HG02759 (cell line): ENCODE measurements around the gene SLC25A36.

ENCODE experiments used
- ATAC-seq: cut with Tn5 transposase; IDR thresholded peaks from one replicate; pipeline ENCODE4 v1.9.1; 2021; ENCODE audit warnings: mild to moderate bottlenecking, moderate library complexity; ENCODE audit not compliant: unreplicated experiment

The SLC25A36 gene, protein sequence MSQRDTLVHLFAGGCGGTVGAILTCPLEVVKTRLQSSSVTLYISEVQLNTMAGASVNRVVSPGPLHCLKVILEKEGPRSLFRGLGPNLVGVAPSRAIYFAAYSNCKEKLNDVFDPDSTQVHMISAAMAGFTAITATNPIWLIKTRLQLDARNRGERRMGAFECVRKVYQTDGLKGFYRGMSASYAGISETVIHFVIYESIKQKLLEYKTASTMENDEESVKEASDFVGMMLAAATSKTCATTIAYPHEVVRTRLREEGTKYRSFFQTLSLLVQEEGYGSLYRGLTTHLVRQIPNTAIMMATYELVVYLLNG

DNA sequence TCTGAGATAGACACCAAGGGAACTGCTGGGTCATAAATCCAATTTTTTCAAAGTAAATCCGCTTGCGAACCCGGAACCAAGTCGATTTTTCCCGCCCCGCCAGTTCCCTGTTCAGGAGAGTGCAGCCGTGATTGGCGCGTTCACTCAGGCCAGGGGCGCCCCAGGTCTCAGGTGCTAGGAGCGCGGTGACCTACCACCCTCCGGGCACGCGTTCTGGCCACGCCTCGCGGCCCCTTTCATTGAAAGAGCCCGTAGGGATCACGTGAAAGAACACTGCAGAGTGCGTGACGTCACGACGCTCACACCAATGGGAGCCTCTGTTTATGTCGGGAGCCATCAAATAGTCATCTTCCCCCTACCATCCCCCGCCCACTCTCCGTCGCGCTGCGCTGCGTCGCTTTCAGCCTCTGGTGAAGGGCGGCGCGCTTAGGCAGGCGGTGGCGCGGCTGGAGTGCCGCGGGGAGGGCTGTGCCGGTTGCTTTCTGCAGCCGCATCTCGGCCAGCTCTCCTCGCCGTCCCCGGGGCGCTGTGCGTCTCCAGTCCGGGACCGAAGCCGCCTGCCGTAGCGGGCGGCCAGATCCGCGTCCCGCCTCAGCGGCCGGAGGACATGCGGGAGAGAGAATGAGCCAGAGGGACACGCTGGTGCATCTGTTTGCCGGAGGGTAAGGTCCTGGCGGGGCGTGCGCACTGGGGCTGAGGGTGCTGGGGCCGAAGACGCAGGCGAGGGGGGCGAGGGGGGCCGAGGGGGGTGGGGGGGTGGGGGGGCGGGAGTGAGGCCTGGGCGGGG is at the start of gene SLC25A36:
Gene SLC25A36 (plus strand): TSS at position 403 of the 787 bp plus-strand sequence. CDS start 219 bp downstream, at position 622.
- ATAC-seq, result peak; percentile 97

DNA sequence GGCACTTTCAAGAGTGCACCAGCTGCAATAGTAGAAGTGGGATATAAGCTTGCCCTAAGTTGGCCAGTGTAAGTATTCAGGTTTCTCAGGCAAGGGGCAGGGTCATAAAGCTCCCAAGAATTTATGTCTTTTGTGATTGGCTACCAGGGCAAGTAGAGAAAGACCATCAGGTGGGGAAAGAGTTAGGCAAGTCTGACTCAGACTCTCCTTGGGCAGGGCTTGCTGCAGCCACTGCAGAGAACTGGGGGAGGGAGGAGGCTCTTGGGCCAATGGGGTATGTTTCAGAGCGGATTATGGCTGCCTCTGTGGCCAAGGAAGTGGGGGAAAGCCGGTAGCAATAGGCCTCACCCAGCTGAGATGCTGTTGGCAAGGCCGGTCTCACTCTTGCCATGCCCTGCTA is 44.6 kb upstream of the SLC25A36 start:
- no peak for ATAC-seq

DNA sequence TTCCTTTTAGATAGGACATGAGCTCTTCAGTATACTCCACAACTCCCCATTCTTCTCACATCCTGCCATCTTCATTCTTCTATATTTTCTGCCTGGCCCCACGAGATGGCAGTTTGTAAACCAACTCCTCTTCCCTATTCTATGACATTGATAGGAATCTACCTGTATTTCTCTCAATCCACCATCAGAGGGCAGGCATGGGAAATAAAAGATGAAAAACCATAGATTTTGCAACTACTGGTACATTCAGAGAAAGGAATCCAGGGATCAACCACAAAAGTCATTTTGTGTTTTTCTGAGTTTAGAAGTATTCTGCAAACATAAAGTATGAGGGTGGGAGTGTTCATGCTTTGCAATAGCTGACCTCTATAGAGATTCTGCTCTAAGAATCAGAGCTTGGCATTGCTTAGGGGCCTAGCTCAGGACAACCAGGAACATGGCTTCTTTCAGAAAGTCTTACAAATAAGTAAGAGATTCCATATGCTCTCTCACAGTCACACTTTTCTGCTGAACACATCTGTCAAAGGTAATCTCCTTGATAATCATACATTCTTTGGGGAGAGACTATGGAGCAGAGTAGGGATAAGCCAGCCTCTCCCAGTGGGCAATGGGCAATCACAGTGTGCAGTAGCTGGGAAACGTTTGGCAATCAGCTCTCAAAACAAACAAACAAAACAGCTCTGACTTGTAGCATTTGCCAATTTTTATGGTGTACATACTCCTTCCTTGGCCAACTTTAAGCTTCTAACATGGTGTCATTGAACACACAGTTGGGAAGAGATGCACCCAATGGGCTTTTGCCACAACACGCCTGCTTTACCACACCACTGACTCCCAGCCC is 43.1 kb upstream of the SLC25A36 start:
- ATAC-seq, result peak; percentile 52

DNA sequence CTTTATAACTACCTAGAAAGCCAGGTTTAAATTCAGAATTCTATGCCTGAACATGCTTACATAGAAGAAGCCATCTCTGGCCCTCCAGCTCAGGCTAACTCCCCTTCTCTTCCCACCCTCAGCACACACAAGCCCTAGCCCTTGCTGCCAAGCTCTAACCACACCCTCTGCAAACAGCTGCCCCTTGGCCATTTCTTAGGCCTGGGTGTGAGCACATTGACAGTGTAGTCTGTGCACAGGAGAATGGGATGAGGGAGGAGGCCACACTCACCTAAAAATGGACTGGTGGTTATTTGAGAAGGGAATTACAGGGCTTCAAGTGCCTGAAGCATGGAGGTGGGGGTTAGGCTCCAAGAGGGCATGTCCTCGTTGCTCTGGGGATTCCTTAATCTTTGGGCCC is 42.3 kb upstream of the SLC25A36 start:
- no peak for ATAC-seq

DNA sequence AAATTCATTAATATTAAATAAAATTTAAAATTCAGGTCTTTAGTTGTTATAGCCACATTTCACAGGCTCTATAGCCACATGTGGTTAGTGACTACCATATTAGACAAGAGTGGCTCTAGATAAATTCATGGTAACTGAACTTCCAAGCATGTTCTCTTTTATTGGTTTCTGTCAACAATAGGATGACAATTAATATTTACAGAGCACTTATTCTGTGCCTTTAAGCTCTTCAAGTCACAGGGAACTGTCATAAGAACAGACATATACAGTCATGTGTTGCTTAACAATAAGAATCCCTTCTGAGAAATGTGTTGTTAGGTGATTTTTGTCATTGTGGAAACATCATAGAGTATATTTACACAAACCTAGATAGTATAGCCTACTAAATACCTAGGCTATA is 38.8 kb upstream of the SLC25A36 start:
- no peak for ATAC-seq

DNA sequence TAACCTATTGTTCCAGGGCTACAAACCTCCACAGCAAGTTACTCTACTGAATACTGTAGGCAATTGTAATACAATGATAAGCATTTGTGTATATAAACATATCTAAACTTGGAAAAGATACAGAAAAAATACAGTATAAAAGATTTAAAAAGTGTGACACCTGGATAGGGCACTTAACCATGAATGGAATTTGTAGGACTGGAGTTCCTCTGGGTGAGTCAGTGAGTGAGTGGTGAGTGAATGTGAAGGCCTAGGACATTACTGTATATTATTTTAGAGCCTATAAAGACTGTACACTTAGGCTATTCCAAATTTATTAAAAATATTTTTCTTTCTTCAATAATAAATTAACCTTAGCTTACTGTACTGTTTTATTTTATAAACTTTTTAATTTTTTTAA is 38.4 kb upstream of the SLC25A36 start:
- ATAC-seq, result no peak

DNA sequence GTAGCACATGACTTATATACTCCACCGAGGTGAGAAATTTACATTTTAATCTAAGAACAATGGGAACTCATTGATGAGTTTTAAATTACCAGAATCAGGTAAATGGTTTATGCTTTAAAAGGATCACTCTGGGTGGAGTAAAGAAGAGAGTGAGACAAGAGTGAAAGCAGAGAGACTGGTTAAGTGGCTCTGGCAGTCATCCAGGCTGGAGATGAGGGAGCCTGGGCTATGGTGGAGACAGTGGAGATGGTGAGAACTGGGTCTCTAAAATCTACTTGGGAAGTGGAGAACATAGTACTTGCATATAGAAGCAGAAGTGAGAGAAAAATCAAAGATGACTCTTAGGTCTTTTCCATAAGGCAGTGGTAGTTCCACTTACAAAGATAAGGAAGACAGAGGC is 37.1 kb upstream of the SLC25A36 start:
- no peak for ATAC-seq

DNA sequence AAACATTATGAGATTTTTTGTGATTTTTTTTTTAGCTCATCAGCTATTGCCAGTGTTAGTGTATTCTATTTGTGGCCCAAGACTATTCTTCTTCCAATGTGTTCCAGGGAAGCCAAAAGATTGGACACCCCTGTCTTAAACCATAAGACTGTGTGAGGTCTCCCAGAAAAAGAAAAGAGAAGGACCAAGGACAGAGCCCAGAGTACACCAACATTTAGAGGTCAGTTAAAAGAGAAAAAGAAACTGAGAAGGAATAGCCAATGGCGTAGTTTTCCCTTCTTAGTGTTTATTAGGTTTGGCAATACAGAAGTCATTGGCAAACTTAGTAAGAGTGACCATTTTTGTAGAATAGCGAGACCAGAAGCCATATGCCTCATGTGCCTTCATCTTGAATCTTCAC is 36.1 kb upstream of the SLC25A36 start:
- ATAC-seq, result no peak

DNA sequence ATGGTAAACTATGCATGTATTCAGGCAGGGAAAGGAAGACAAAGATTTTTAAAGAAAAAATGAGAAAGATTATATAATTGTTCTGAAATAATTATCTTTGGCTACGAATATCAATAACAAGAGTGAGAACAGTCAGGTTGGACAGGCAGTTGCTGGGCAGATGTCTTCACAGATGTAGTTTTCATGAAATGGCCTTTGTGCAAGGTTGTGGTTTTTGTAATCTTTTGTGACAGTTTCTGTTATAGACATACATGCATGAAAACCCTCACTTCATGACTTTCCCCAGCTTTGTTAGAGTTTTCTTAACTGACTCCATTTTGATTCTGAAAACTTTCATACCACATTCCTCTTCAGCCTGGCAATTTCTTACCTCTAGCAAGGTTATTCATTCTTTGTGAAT is 34.9 kb upstream of the SLC25A36 start:
- ATAC-seq, result no peak

DNA sequence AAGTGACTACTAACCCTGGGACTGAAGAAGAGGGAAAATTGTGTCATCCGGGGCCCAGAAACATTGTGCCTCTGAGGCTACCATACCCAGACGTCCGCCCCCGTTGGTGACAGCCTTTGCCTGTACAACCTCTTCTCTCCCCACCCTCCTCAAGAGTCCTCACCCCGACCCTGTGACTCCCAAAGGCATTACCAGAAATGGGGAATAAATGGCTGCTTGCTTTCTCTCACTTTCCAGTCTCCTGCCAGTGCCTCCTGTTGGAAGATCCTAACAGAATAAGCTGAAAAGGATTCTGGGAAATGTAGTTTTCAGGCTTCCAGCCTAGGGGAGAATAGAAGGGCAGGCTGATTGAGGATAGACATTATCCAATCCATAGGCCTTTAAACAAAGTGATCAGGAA is 30.8 kb upstream of the SLC25A36 start:
- ATAC-seq, result no peak

DNA sequence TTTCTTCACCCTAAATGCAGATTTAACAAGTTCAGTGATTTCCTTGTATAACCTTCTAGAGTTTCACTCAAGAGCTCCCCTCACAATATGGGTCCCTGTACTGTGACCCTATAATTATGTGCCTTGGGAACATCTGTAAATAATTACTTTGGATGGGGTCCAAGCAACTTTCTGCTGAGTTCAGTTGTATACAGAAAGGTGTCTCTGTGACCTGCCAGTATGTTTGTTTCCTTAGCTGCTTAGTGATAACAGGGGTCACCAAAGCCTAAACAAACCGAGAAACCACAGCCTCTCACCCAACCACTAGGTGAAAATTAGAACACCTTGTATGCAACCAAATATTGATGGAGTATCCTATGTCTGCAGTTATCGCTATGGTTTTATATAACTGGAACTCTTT is 29.8 kb upstream of the SLC25A36 start:
- no peak for ATAC-seq

DNA sequence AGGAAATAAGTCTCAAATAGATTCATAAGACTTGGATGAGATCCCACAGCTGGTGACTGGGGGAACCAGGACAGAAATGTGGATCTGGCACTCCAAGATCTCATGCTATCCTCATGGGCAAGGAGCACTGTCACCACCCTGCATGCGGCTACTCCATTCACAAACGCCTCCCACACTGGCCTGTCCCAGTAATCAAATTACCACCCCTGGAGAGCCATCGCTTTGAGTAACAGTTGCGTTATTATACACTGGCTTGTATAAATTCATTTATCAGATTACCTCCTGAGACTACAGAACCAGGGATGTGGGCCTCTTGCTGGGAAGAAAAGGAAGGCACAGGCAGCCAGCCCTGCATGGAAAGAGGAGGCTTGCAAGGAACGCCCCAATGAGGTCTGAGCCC is 27.9 kb upstream of the SLC25A36 start:
- no peak for ATAC-seq

DNA sequence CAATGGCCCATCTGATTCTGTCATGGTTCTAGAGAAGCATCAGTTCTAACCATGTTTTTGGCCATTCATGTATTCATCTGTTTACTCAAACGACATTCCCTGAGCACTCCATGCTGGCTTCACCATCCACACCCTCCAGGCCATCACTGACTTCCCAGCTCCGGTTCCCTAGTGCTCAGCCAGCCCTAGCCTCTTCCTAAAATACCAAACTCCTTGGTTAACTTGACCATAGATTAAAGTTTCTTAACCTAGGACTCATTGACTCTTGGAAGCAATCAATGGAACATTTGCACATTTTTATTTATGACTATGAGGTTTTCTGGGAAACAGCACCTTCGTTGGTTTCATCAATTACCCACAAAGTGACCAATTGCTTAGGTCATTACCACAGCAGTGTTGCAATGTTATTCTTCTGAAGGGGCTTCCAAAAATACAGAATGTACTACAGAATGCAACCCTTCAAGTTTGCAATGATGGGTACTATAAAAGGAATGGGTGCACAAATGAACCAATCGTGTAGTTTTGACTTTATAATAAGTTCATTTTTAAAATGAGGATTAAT is 27.2 kb upstream of the SLC25A36 start:
- no peak for ATAC-seq

DNA sequence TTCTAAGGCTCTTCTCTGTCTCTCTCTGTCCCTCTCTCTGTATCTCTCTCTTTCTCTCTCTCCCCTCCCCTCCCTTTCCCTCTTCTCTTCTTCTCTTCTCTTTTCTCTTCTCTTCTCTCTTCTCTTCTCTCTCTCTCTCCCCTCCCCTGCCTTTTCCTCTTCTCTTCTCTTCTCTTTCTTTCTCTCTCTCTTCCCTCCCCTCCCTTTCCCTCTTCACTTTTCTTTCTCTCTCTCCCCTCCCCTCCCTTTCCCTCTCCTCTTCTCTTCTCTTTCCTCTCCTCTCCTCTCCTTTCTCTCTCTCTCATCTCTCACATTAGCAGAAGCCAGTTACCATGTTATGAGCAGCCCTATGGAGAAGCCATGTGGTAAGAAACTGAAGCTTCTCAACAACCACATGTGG is 25.0 kb upstream of the SLC25A36 start:
- no peak for ATAC-seq

DNA sequence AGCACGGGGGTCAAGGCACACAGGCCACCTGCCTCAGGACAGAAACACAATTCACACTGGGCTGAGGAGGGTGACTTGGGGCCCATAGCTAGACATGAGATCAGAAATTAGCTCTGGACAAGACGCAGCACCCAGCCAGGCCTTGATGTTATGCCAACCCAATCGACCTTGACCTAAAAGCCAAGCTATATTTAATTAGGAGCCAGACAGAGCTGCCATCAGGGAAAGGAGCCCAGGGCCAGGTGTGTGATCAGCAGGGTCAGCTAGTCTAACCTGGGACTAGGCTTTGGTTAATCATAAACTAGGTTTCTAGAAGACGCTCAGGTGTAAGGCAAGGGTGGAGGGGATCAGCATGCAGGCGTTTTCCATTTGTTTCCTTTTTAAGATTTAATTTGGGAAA is 23.9 kb upstream of the SLC25A36 start:
- ATAC-seq, result no peak

DNA sequence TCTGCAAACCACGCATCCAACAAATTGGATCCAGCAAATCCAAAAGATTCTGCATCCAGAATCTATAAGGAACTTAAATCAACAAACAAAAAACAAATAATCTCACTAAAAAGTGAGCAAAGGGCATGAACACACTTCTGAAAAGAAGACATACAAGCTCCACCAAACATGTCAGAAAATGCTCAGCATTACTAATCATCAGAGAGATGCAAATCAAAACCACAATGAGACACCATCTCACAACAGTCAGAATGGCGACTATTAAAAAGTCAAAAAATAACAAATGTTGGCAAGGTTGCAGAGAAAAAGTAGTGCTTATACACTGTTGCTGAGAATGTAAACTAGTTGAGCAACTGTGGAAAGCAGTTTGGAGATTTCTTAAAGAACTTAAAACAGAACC is 21.6 kb upstream of the SLC25A36 start:
- no peak for ATAC-seq

DNA sequence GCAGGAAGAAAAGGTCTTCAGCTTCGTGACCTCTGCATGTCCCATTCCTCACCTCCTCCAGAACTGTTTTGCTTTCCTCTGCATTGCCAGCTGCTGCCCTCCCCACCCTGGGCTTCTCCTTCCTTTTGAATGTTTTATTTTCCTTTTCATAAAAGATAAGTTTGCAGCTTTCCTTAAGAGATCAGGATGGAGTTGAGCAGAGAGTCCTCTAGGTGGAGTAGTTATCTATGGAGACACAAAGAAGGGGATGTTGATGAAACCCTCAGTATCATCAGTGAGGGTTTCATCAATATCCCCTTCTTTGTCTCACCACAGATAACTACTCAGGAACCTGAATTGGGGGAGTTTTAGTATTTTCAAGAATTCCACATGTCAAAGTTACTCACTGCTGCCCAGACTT is 19.0 kb upstream of the SLC25A36 start:
- ATAC-seq, result no peak

DNA sequence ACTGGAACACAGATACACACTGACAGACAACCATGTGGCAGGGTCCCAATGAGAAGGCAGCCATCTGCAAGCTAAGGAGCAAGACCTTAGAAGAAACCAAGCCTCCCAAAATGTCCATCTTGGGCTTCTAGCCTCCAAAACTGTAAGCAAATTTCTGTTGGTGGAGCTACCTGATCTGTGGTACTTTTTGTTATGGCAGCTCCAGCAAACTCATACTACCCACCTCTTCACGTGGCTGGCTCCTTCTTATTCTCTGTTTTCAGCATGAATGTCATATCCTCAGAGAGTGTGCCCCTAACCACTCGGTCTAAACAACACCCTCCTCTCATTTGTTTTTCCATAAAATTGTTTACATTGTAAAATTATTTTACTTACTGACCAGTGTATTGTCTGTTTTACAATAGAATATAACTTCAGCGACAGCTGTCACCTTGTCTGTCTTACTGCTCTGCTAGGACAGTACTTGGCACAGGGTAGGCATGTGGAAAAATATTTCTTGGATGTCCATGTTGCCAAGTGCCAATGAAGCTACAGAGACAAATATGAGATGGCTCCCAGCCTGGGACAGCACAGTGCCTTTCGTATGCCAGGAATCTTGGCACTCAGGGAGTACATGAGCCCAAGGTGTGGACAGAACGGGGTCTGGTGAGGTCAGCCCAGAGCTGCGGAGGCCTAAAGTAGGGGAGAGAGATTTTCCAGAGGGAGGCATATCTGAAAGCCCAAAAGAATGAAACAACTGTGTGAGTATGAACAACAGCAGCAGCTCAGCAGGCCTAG is 17.4 kb upstream of the SLC25A36 start:
- ATAC-seq, result no peak

DNA sequence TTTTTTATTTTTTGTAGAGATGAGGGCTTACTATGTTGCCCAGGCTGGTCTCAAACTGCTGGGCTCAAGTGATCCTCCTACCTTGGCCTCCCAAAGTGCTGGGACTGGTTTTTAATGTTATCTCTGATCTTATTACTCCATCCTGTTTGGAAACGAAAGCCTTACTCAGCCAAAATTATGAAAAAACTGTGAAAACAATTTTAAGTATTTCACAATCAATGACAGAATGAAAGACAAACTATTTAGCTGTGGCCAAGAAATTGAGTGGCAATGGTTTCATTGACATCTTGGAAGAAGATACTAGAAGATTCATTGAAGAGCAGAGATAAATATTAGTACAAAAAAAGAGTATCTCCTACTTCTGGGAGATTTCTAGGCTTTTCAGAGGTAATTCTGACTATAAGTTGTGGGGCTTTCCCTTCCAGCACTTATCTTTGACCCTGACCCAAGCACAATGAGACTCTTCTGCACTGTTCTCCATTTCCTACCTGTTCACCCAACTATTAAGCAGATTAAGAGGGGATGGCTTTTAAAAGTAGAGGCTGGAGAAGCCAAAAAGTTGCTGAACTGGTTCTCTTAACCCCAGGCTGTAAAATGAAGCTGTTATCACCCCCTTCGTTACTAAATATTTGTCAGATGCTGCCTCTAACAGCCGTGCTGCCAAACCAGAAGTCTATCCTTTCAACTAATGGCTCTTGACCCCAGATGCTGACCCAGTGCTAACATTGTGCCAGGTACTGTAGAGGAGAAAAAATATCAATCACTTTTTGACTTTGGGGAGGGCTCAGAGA is 14.2 kb upstream of the SLC25A36 start:
- no peak for ATAC-seq

DNA sequence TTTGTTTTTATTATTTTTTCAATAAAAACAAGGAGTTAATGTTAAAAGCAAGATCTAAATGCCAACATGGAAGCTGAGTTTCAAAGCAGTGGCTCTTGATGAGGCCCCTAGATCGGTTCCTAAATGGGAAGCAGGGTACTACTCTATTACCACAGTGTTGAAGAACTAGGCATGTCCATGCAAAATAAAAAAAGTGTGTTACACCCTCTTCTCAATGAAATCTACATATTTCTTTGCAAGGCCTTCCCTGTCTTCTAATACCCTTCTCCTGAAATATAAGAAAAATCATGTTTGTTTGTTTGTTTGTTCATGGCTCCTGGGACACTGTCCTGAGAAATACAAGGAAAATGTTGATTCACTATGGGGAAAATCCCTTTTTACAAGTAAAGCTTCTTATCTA is 12.2 kb upstream of the SLC25A36 start:
- no peak for ATAC-seq
